HL-60 (cell line): ENCODE measurements around the gene TRIM44.

Experiments used
- CTCF ChIP-seq: IDR thresholded peaks from one replicate; pipeline ENCODE4 v1.5.1; 2011; ENCODE audit warnings: low read length, control low read depth, inconsistent platforms; ENCODE audit not compliant: insufficient read depth
- GABPA ChIP-seq: IDR thresholded peaks from 2 replicates; pipeline ENCODE4 v1.6.1; 2012; ENCODE audit warnings: low read depth

GRCh38 chr11:35663408-35663702 lies 780 bp downstream of the TRIM44 start:
- TF ChIP-seq GABPA, result no peak
- no peak for TF ChIP-seq CTCF
